Measurements from ENCODE around the gene PAK1IP1. TPM values are rescaled to one million over a fixed set of nuclear protein-coding genes. Genes with fewer than 3 reads are reported as not detected.
"Not testable (repeated sequence)": the region's sequence is repeated elsewhere in the genome, so short reads cannot be mapped to it uniquely, and the experiment has no call there.

PAK1IP1 gene
- total RNA-seq, 1 donor from 2014 or later, result 12.2 TPM

DNA sequence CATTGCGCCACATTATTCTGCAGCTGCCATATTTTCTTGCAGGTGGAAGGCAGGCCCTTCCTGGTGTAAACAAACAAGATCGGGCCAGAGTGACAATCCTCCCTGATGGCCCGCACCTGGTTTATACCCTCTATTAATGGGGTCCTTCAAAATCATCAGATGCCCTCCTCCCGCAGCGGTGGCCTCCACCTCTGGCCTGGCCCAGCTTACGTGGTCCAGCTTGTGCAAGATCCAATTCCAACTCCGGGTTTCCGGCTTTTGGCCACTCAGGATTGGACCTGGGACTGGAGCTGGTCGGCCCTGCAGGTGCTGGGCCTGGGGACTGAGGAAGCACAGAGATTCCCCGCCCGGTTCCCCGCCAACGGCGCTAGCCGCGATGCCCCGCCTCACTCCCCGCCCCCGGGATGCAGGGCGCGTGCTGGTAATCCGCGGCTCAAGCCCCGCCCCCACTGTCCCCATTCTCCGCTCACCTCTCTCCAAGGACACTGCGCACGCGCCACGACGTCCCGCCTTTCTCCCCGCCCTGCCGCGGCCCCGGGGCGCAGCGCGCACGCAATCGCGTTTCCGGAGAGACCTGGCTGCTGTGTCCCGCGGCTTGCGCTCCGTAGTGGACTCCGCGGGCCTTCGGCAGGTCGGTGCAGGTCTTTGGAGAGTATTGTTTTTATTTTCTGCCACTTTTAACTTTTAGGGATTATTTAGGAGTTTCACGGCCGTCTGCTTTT lies 52.6 kb downstream of the PAK1IP1 start, which contains the start of gene TMEM14B:
Gene TMEM14B (plus strand): TSS at position 555 of the 722 bp plus-strand sequence. CDS start 1,441 bp downstream, outside the sequence.
- DNase-seq (ENCODE audit: extremely low spot score, unreplicated experiment), result peak; percentile 100
- peaks cover 21% of the 10 kb centered on the region for H3K4me1 Mint-ChIP-seq (ENCODE audit: unreplicated experiment)

DNA sequence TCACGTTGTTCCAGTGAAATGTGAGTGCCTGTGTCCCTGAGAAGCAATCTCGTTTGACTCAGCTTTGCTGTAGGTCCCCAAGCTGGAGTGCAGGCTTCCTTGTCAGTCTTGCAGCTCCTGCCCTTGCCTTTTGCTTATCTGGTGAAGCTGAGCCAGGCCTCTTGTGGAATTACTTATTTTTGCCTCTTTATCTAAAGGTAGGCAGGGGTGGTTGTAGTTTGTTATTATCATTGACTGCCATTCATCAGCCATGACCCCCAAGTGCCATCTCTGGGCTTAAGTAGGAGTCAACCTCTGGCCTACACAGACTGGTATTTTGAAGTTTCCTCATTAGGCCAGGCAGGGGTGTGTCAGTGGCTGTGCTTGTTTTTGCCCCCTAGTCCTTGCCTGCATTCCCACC lies 55.0 kb downstream of the PAK1IP1 start:
- Mint-ChIP-seq H3K4me3 (ENCODE audit: unreplicated experiment) (no peak overlapping the region), H3K27ac (ENCODE audit: unreplicated experiment) (no peak overlapping the region), H3K4me1 (ENCODE audit: unreplicated experiment) (peaks cover 21% of the 10 kb centered on the region), H3K9me3 (ENCODE audit: unreplicated experiment) (no peaks in the 10 kb centered on the region), H3K27me3 (ENCODE audit: unreplicated experiment) (no peaks in the 10 kb centered on the region), H3K36me3 (ENCODE audit: unreplicated experiment) (peaks cover 27% of the 10 kb centered on the region)
- peak; percentile 27 for DNase-seq (ENCODE audit: extremely low spot score, unreplicated experiment)
- TF ChIP-seq, protein P1, sequence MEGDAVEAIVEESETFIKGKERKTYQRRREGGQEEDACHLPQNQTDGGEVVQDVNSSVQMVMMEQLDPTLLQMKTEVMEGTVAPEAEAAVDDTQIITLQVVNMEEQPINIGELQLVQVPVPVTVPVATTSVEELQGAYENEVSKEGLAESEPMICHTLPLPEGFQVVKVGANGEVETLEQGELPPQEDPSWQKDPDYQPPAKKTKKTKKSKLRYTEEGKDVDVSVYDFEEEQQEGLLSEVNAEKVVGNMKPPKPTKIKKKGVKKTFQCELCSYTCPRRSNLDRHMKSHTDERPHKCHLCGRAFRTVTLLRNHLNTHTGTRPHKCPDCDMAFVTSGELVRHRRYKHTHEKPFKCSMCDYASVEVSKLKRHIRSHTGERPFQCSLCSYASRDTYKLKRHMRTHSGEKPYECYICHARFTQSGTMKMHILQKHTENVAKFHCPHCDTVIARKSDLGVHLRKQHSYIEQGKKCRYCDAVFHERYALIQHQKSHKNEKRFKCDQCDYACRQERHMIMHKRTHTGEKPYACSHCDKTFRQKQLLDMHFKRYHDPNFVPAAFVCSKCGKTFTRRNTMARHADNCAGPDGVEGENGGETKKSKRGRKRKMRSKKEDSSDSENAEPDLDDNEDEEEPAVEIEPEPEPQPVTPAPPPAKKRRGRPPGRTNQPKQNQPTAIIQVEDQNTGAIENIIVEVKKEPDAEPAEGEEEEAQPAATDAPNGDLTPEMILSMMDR (IDR thresholded peaks at IDR 0.05), result no peak

More for the DNA sequence above, 52.6 kb downstream of the PAK1IP1 start, which contains the start of gene TMEM14B:
- Mint-ChIP-seq H3K4me3 (ENCODE audit: unreplicated experiment) (peak within 1 kb of the TSS; percentile 89), H3K27me3 (ENCODE audit: unreplicated experiment) (no peaks in the 10 kb centered on the region), H3K9me3 (ENCODE audit: unreplicated experiment) (no peaks in the 10 kb centered on the region), H3K36me3 (ENCODE audit: unreplicated experiment) (peaks cover 18% of the 10 kb centered on the region), H3K27ac (ENCODE audit: unreplicated experiment) (peak within 1 kb of the TSS; percentile 93)
- TF ChIP-seq, protein P1 (IDR thresholded peaks at IDR 0.05), result no peak

DNA sequence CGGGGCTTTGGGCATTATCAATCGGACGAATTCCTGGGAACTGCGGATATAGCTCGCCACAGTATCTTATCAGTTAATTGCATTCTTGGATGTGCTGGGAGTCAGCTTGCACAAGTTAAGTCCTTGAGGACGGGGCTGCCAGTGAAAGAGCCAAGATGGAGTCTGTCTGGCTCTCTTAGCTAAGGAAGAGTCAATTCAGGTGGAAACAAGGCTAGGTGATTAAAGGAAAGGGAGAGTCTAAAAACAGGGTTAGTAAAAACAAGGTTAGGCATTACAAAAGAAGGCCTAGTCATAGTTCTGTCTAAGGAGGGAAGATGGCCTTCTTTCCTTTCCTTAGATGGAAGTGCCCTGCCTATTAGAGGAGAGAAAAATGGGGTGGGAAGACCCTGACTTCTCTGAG lies 55.8 kb downstream of the PAK1IP1 start:
- H3K27ac Mint-ChIP-seq (ENCODE audit: unreplicated experiment), result not testable (repeated sequence)

DNA sequence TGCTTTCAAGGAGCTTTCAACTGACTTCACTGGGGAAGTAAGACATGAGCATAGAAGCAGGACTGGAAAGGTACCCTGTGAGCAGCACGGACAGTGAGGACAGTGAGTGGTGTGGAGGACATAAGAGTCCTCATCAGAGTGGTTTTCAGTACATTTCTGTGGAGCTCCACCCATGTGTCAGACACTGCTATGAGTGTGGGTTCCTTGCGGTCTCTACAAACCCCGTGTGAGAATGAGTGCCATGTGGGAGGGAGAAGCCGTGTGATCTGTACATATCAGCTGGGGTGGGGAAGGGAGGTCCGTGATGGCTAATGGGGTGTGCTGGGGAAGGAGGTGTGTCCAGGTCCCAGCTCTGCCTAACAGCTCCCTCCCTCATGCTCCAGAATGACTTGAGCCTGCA lies 57.0 kb downstream of the PAK1IP1 start:
- not testable (repeated sequence) for H3K9me3 Mint-ChIP-seq (ENCODE audit: unreplicated experiment); H3K27me3 Mint-ChIP-seq (ENCODE audit: unreplicated experiment); H3K27ac Mint-ChIP-seq (ENCODE audit: unreplicated experiment); H3K4me3 Mint-ChIP-seq (ENCODE audit: unreplicated experiment)
- Mint-ChIP-seq H3K4me1 (ENCODE audit: unreplicated experiment) (peaks cover 20% of the 10 kb centered on the region), H3K36me3 (ENCODE audit: unreplicated experiment) (peaks cover 46% of the 10 kb centered on the region)
- peak; percentile 8 for DNase-seq (ENCODE audit: extremely low spot score, unreplicated experiment)

More for the DNA sequence above, 55.8 kb downstream of the PAK1IP1 start:
- H3K9me3 Mint-ChIP-seq (ENCODE audit: unreplicated experiment); H3K27me3 Mint-ChIP-seq (ENCODE audit: unreplicated experiment); H3K4me3 Mint-ChIP-seq (ENCODE audit: unreplicated experiment): not testable (repeated sequence)
- peak; percentile 7 for DNase-seq (ENCODE audit: extremely low spot score, unreplicated experiment)
- Mint-ChIP-seq H3K36me3 (ENCODE audit: unreplicated experiment) (peaks cover 36% of the 10 kb centered on the region), H3K4me1 (ENCODE audit: unreplicated experiment) (peaks cover 21% of the 10 kb centered on the region)

DNA sequence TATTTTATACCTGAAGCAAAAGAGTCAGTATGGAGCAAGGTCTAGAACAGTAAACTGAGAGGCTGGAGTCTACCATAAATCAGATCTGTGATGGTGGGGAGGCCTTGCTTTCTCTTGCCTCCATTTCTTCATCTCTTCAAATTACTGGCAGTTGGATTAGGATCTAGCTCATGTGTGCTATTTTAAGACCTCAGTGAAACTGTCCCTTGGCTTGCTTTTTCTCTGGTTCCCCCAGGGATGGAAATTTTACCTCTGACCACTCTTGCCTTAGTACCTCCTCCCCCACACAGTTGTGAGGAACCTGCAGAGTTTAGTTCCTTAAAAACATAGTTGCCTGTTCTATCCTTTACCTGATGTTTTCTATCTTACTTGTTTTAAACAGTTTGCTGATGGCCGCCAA lies 61.3 kb downstream of the PAK1IP1 start:
- H3K4me1 Mint-ChIP-seq (ENCODE audit: unreplicated experiment), result peaks cover 13% of the 10 kb centered on the region
- TF ChIP-seq, protein P1 (IDR thresholded peaks at IDR 0.05), result no peak
- H3K4me3 Mint-ChIP-seq (ENCODE audit: unreplicated experiment), result no peak overlapping the region
- no peaks in the 10 kb centered on the region for H3K9me3 Mint-ChIP-seq (ENCODE audit: unreplicated experiment)
- no peak overlapping the region for H3K27ac Mint-ChIP-seq (ENCODE audit: unreplicated experiment)
- DNase-seq (ENCODE audit: extremely low spot score, unreplicated experiment), result no peak
- no peaks in the 10 kb centered on the region for H3K27me3 Mint-ChIP-seq (ENCODE audit: unreplicated experiment)
- peaks cover 66% of the 10 kb centered on the region for H3K36me3 Mint-ChIP-seq (ENCODE audit: unreplicated experiment)

Other genes starting within 250 kb of the PAK1IP1 start
- 0.19 and 0.21 TPM in 2 replicates for gene GCNT2, start 173.6 kb upstream of the PAK1IP1 start, total RNA-seq
- gene C6orf52, start 356 bp upstream of the PAK1IP1 start, total RNA-seq, result 0.73 and 0.84 TPM in 2 replicates
- gene TMEM14C, start 28.1 kb downstream of the PAK1IP1 start, total RNA-seq, result 121 and 122 TPM in 2 replicates
- gene TMEM14B, start 52.8 kb downstream of the PAK1IP1 start, total RNA-seq, result 59.0 and 61.6 TPM in 2 replicates
- gene MAK, start 143.6 kb downstream of the PAK1IP1 start, total RNA-seq, result not detected in 2 replicates
- not detected in 2 replicates for gene GCM2, start 187.1 kb downstream of the PAK1IP1 start, total RNA-seq
- 4.3 and 7.1 TPM in 2 replicates for gene SYCP2L, start 192.1 kb downstream of the PAK1IP1 start, total RNA-seq

All from osteocyte (in vitro differentiated cells).